GM12892 (cell line): ENCODE results near the gene TRAPPC14.

ENCODE experiments used
- DNase-seq: peaks from one replicate; pipeline ENCODE4 v3.0.0; 2011; ENCODE audit not compliant: insufficient read length
- FAIRE-seq: peaks from 2 replicates; lab custom pipeline; 2011; peaks lifted over from hg19 to GRCh38; lab: Jason Lieb, UNC
- POLR2A ChIP-seq: IDR thresholded peaks from 2 replicates; pipeline ENCODE4 v1.6.1; 2011; ENCODE audit warnings: low read depth, low read length, control low read depth
- POLR2AphosphoS5 ChIP-seq: IDR thresholded peaks from 2 replicates; pipeline ENCODE4 v1.6.1; 2011; ENCODE audit warnings: low read depth, low read length, control low read depth
- TAF1 ChIP-seq: IDR thresholded peaks from 2 replicates; pipeline ENCODE4 v1.6.1; 2011; ENCODE audit warnings: low read depth, mild to moderate bottlenecking, control low read depth, low read length, borderline replicate concordance

The TRAPPC14 gene

DNA sequence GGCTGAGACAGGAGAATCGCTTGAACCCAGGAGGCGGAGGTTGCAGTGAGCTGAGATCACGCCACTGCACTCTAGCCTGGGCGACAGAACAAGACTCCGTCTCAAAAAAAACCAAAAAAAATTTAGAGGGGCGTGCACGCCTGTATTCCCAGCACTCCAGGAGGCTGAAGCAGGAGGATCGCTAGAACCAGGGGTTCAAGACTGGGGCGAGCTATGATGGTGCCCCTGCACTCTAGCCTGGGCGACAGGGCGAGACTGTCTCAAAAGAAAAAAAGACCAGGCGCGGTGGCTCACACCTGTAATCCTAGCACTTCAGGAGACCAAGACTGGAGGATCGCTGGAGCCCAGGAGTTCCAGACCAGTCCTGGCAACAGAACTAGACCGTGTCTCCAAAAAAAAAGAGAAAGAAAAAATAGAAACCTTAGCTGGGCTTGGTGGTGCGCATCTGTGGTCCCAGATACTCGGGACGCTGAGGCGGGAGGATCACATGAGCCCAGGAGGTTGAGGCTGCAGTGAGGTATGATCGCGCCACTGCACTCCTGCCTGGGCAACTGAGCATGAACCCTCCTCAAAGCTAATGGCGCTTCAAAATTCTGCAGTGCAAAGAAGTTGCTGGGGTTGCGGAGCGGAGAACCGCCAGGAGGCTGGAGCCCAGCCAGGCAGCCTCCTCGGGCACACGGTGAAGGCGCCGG lies 32.1 kb downstream of the TRAPPC14 start:
- DNase-seq, result no peak
- no peak for FAIRE-seq
- TF ChIP-seq POLR2AphosphoS5, result no peak
- peak; percentile 73; the same call in 1 of the 2 replicates for TF ChIP-seq TAF1
- no peak for TF ChIP-seq POLR2A

DNA sequence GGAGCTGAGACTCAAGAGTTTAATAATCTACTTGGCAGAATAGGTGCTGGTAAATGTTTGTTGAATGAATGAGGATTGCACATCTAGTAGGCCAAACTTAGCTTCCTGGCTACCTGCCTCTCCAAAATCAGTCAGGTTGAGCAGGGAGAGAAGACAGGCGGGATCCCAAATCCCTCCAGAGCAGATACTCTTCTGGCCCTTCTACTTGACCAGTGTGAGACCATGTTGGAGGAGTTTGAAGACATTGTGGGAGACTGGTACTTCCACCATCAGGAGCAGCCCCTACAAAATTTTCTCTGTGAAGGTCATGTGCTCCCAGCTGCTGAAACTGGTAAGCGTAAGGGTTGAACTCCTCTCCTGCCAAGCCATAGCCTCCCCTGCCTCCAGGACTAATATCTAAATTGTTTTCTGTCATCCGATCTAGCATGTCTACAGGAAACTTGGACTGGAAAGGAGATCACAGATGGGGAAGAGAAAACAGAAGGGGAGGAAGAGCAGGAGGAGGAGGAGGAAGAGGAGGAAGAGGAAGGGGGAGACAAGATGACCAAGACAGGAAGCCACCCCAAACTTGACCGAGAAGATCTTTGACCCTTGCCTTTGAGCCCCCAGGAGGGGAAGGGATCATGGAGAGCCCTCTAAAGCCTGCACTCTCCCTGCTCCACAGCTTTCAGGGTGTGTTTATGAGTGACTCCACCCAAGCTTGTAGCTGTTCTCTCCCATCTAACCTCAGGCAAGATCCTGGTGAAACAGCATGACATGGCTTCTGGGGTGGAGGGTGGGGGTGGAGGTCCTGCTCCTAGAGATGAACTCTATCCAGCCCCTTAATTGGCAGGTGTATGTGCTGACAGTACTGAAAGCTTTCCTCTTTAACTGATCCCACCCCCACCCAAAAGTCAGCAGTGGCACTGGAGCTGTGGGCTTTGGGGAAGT lies 34.0 kb downstream of the TRAPPC14 start:
- no peak for DNase-seq
- no peak for FAIRE-seq
- 0 out of 2 replicates have a peak, but pooled peaks have one; percentile 10 for TF ChIP-seq POLR2A
- no peak for TF ChIP-seq POLR2AphosphoS5

DNA sequence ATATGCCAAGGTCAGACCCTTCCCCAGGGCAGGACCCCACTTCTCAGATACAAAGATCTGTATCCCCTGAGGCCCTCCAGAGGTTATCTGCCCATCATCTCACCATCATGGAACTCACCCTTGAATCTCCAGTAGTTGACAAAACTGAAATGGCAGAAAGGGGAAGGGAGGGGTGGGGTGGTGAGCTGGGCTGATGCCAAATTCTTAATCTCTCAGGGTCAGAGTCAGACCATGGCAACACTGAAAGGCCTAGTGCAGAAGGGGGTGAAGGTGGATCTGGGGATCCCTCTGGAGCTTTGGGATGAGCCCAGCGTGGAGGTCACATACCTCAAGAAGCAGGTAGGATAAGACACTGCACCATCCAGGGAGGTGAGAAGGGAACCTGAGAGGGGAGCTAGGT lies 36.0 kb downstream of the TRAPPC14 start:
- no peak for DNase-seq
- FAIRE-seq, result no peak
- TF ChIP-seq POLR2A (no peak), TAF1 (no peak), POLR2AphosphoS5 (no peak)

DNA sequence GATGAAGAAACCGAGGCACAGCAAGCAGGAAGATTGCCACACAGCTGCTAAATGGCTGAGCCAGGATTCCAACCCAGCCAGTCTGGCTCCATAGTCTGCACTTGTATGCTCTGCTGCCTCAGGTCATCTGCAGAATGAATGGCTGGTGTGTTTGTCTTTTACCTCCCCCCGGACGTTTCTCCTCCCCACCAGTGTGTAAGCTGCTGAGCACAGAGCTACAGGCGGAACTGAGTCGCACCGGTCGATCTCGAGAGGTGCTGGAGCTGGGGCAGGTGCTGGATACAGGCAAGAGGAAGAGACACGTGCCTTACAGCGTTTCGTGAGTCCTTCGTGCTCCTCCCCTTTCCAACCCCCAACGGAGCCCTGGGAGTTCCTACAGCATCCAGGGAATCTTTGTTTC lies 36.5 kb downstream of the TRAPPC14 start:
- DNase-seq, result no peak
- TF ChIP-seq POLR2AphosphoS5 (no peak), POLR2A (no peak), TAF1 (no peak)
- no peak for FAIRE-seq

DNA sequence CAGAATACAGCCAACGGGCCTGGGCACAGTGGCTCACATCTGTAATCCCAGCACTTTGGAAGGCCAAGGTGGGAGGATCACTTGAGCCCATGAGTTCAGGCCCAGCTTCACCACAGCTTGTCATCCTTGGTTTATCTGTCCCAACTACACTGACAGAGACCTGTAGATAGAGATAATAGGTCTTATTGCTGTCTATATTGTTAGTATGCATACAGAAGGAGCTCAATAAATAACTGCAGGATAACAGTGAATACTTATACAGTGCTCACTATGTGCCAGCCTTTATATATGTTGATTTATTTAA lies 37.8 kb downstream of the TRAPPC14 start:
- DNase-seq (no peak), FAIRE-seq (no peak)
- no peak for TF ChIP-seq POLR2AphosphoS5
- no peak for TF ChIP-seq POLR2A
- TF ChIP-seq TAF1, result no peak

DNA sequence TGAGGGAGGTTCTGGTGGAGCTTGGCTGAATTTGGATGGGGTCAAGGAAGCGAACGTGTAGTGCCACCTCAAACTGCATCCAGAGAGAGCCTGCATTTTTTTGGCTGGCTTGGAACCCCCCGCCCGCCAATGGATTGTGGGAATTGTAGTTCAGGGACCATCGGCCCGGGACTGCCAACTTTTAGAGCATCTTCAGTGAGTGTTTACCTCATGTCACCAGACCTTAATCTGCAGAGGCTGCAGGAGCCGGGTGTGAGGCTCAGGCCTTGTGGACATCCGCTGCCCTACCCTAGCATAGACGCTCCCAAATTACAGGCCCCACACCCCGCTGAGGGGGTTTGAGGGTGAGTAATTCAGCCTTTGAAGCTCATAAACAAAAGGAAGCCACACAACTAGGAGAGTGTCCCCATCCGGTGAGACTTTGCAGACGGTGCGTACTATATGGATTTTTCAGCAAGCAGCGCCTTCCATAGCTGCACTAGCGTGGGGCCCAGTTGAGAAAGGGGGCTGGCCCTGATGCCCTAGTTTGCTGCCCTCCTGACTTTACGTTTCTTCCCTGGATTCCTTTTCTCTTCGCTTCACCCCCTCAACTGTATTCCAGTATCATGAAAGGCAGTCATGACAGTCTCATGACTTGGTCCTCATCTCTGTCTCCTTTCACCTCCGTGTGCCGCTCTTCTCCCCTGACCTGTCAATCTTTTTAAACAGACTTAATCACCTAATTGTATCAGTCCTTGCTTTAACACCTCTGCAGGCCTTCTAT lies 38.4 kb downstream of the TRAPPC14 start:
- no peak for DNase-seq

DNA sequence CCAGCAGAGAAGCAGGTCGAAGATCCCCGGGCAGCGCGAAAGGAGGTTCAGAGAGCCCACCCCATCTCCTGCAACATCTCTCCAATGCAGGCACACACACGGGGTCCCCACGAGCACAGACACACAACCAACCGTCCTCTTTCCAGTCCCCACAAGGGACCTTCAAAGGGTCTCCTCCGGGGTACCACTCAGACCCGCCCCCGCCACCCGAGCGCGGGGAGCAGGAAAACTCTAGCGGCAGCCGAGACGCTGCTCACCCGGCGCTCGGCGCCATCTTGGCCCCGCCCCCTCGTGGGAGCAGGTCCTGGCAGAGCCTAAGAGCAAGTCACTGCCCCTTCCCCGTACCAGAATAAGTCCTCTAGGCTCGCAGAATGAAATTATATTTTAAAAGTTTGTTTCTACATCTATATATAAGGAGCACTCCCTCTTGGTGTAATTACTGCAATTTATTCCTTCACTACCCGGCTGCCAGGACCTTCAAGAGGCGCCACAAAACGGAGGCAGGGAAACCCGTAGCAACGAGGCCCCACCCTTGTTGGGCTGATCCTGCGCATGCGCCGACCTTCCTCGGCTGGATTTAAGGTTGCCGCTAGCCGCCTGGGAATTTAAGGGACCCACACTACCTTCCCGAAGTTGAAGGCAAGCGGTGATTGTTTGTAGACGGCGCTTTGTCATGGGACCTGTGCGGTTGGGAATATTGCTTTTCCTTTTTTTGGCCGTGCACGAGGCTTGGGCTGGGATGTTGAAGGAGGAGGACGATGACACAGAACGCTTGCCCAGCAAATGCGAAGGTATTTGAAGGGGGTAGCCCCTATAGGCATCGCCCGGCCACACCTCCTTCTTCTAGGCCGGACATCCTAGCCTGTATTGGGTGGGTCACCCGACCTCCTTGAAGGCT lies 39.2 kb downstream of the TRAPPC14 start, which contains the start of the genes CNPY4 and TAF6:
CNPY4 (plus strand) TSS at position 563 of the 898 bp plus-strand sequence; CDS start at position 674, 111 bp downstream.
TAF6 (minus strand) TSS at position 287 of the 898 bp plus-strand sequence. CDS start 5,149 bp downstream, outside the sequence.
- FAIRE-seq (peak; percentile 92), DNase-seq (peak; percentile 99)
- TF ChIP-seq TAF1 (peak; percentile 100), POLR2A (peak; percentile 72; the same call in 1 of the 2 replicates), POLR2AphosphoS5 (peak; percentile 46)

More for the DNA sequence above, 38.4 kb downstream of the TRAPPC14 start:
- FAIRE-seq, result no peak
- TF ChIP-seq TAF1, result no peak
- TF ChIP-seq POLR2AphosphoS5, result no peak
- TF ChIP-seq POLR2A, result no peak

DNA sequence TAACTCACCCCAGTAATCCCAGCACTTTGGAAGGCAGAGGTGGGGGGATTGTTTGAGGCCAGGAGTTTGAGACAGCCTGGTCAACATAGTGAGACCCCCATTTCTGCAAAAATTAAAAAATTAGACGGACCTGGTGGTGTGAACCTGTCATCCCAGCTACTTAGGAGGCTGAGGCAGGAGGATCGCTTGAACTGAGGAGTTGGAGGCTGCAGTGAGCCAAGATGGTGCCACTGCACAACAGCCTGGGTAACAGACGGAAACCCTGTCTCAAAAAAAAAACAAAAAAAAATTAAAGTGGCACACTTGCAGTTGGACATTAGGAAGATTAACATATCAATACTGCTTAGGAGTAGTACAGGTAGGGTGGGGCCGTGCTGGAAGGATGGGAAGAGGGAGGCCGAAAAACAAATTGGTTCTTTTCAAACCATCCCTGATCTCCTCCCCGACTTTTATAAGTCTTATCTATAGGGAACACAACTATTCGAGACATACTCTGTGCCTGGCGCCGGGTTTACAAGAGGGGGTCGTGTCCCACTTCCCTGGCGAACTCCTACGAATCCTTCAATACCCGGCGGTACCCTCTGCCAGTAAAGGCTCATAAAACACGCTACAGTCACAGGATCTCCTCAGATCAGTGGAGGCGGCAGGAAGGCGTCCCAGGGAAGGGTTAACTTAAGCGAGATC lies 40.0 kb downstream of the TRAPPC14 start:
- DNase-seq (no peak), FAIRE-seq (no peak)
- TF ChIP-seq POLR2A (no peak), TAF1 (no peak), POLR2AphosphoS5 (no peak)

DNA sequence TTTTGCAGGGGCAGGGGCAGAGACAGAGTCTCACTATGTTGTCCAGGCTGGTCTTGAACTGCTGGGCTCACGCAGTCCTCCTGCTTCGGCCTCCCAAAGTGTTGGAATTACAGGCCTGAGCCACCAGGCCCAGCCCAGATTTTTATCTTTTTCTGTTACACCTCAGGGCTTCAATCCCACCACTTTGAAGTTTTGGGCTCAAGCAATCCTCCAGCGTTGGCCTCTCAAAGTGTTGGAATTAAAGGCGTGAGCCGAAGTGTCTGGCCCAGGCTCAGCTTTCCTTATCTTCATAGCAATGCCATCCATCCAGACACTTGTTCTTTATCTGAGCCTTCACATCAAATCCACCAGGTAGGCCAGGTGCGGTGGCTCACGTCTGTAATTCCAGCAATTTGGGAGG lies 43.5 kb downstream of the TRAPPC14 start:
- DNase-seq, result no peak
- FAIRE-seq, result no peak
- TF ChIP-seq POLR2A (no peak), POLR2AphosphoS5 (no peak), TAF1 (no peak)
